GM23338 (cell line): Measurements from ENCODE around the gene AKR1C1.

Experiments used
- CTCF ChIP-seq, 2 experiments: fragments of 200-600 bp in 1 of 2; sonication (generic) in 1 of 2; conservative IDR thresholded peaks; 2 replicates each; pipeline versions ENCODE4 v1.5.1 to v1.6.1; 2016 to 2017; ENCODE audit warnings: antibody characterized with exemption in 2 of 2, low read depth in 2 of 2, mild to moderate bottlenecking in 2 of 2, moderate library complexity in 1 of 2
- EZH2 ChIP-seq: fragments of 200-600 bp; sonication (generic); IDR thresholded peaks from one replicate; pipeline ENCODE4 v1.8.0; 2017; ENCODE audit warnings: antibody characterized with exemption, mild to moderate bottlenecking, low read depth; ENCODE audit not compliant: unreplicated experiment
- EZH2phosphoT487 ChIP-seq: fragments of 200-600 bp; sonication (generic); IDR thresholded peaks from one replicate; pipeline ENCODE4 v1.8.1; 2018; ENCODE audit warnings: antibody characterized with exemption; ENCODE audit not compliant: unreplicated experiment
- POLR2AphosphoS5 ChIP-seq: IDR thresholded peaks from 2 replicates; pipeline ENCODE4 v1.6.1; 2016; ENCODE audit warnings: antibody characterized with exemption, low read depth

GRCh38 chr10:4947635-4948596 is 15.3 kb upstream of the AKR1C1 start:
- no peak for TF ChIP-seq CTCF (conservative IDR thresholded peaks at IDR 0.05; ENCODE audit: low read depth in 2 of 2)
- TF ChIP-seq EZH2: no peak
- no peak for TF ChIP-seq POLR2AphosphoS5
- TF ChIP-seq EZH2phosphoT487: no peak
